ENCODE results near the gene ADGB.
"Not testable (repeated sequence)": the region's sequence is repeated elsewhere in the genome, so short reads cannot be mapped to it uniquely, and the experiment has no call there.

DNA sequence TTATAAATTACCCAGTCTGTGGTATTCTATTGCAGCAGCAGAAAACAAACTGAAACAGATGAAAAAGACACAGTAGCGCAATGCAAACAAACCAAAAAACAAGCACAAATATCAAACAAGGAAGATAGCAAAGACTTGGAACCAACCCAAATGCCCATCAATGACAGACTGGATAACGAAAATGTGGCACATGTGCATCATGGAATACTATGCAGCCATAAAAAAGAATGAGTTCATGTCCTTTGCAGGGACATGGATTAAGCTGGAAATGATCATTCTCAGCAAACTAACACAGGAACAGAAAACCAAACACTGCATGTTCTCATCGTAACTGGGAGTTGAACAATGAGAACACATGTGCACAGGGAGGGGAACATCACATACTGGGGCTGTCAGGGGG is 30.2 kb upstream of the ADGB start:
- TF ChIP-seq, protein P1, sequence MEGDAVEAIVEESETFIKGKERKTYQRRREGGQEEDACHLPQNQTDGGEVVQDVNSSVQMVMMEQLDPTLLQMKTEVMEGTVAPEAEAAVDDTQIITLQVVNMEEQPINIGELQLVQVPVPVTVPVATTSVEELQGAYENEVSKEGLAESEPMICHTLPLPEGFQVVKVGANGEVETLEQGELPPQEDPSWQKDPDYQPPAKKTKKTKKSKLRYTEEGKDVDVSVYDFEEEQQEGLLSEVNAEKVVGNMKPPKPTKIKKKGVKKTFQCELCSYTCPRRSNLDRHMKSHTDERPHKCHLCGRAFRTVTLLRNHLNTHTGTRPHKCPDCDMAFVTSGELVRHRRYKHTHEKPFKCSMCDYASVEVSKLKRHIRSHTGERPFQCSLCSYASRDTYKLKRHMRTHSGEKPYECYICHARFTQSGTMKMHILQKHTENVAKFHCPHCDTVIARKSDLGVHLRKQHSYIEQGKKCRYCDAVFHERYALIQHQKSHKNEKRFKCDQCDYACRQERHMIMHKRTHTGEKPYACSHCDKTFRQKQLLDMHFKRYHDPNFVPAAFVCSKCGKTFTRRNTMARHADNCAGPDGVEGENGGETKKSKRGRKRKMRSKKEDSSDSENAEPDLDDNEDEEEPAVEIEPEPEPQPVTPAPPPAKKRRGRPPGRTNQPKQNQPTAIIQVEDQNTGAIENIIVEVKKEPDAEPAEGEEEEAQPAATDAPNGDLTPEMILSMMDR (conservative IDR thresholded peaks at IDR 0.05 in 1 of 2, IDR thresholded peaks at IDR 0.05 in 1 of 2; ENCODE audit: low read depth in 1 of 2, low read length in 2 of 2) = not testable (repeated sequence)
- not testable (repeated sequence) for TF ChIP-seq EZH2 (IDR thresholded peaks at IDR 0.05; ENCODE audit: low read length, missing control alignments)

Measured in fibroblast of lung (primary cell).